ENCODE measurements around the gene ARHGAP45.
A peak's percentile ranks its signal among the peaks of the same experiment; 100 is the strongest.

DNA sequence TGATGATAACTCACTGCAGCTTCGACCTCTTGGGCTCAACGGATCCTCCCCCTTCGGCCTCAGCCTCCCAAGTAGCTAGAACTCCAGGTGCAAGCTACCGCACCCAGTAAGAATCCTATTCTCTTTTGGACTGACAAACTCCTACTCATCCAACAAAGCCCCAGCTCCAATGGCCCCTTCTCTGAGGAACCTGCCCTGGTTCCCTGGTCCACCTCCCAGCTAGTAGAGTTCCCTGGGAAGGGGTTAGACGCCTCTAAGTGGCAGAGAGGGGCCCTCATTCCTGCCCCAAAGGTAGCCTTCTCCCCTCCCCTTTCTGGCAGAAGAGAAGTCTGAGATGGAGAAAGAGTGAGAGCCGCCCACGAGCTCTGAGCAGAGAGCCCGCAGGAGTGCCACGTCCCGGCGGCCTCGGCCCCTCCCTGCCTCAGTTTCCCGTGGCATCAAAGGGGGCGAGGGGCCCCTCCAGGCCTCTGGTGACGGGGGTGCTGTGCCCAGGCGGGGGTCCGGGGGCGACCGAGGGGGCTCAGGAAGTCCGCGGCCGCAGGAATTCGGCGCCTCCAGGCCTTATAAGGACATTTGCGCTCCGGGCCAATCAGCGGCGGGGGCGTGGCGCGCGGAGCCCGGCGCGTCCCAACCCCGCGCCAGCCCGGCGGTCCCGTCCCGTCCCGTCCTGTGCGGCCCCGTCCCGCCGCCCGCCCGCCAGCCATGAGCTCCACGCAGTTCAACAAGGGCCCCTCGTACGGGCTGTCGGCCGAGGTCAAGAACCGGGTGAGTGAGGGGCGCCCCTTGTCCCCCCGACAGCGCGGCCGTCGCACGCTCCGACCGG is 40.8 kb upstream of the ARHGAP45 start, which contains the start of gene CNN2:
- TF ChIP-seq POLR2A (conservative IDR thresholded peaks at IDR 0.05): peak; percentile 74
- no peak for TF ChIP-seq FOS (IDR thresholded peaks at IDR 0.05; ENCODE audit: extremely low read depth, insufficient read length)
- TF ChIP-seq POLR2AphosphoS5 (IDR thresholded peaks at IDR 0.05; ENCODE audit: control insufficient read depth, insufficient read depth, low read depth, low read length): no peak
- no peak for TF ChIP-seq RBBP5 (IDR thresholded peaks at IDR 0.05; ENCODE audit: borderline replicate concordance, insufficient read depth, low read length, poor library complexity, severe bottlenecking)
- TF ChIP-seq, protein P1, sequence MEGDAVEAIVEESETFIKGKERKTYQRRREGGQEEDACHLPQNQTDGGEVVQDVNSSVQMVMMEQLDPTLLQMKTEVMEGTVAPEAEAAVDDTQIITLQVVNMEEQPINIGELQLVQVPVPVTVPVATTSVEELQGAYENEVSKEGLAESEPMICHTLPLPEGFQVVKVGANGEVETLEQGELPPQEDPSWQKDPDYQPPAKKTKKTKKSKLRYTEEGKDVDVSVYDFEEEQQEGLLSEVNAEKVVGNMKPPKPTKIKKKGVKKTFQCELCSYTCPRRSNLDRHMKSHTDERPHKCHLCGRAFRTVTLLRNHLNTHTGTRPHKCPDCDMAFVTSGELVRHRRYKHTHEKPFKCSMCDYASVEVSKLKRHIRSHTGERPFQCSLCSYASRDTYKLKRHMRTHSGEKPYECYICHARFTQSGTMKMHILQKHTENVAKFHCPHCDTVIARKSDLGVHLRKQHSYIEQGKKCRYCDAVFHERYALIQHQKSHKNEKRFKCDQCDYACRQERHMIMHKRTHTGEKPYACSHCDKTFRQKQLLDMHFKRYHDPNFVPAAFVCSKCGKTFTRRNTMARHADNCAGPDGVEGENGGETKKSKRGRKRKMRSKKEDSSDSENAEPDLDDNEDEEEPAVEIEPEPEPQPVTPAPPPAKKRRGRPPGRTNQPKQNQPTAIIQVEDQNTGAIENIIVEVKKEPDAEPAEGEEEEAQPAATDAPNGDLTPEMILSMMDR (IDR thresholded peaks at IDR 0.05 in 2 of 3, conservative IDR thresholded peaks at IDR 0.05 in 1 of 3; ENCODE audit: insufficient read depth in 2 of 3, low read depth in 1 of 3, low read length in 3 of 3): no peak
- TF ChIP-seq TEAD1 (CRISPR knock-in tag; IDR thresholded peaks at IDR 0.05): peak in 1 of 2 experiments; percentile 94; a peak in 2 of 4 replicates
- peak; percentile 54 for TF ChIP-seq TAF1 (IDR thresholded peaks at IDR 0.05; ENCODE audit: control insufficient read depth, extremely low read depth, insufficient read depth, low read length, severe bottlenecking)
